ENCODE measurements around the gene SYTL4.
"Not testable (repeated sequence)": the region's sequence is repeated elsewhere in the genome, so short reads cannot be mapped to it uniquely, and the experiment has no call there.

The SYTL4 gene

GRCh38 chrX:100731441-100732281 lies at the start of gene SYTL4:
Gene SYTL4, minus strand, starts transcription at chrX:100732121. Its CDS starts 30,084 bp downstream, at chrX:100702037.
- peak within 1 kb of the TSS; percentile 59 for H3K4me3 ChIP-seq (replicated peaks; ENCODE audit: low read depth, low read length)
- TF ChIP-seq CTCF (IDR thresholded peaks at IDR 0.05; ENCODE audit: low read depth, low read length, missing control alignments): no peak
- DNase-seq (ENCODE audit: extremely low read depth, low read depth): no peak

- DNase-seq (ENCODE audit: extremely low read depth, low read depth); H3K4me3 ChIP-seq (replicated peaks; ENCODE audit: low read depth, low read length): not testable (repeated sequence)
Measured at GRCh38 chrX:100769439-100769838, 37.5 kb upstream of the SYTL4 start.

- DNase-seq (ENCODE audit: extremely low read depth, low read depth): peak; percentile 29
- TF ChIP-seq CTCF (IDR thresholded peaks at IDR 0.05; ENCODE audit: low read depth, low read length, missing control alignments): peak; percentile 96
Measured at GRCh38 chrX:100768679-100769338, 36.9 kb upstream of the SYTL4 start.

GRCh38 chrX:100750883-100751282 lies 19.0 kb upstream of the SYTL4 start:
- DNase-seq (ENCODE audit: extremely low read depth, low read depth): no peak

More at GRCh38 chrX:100768679-100769338, 36.9 kb upstream of the SYTL4 start:
- no peak overlapping the region for H3K4me3 ChIP-seq (replicated peaks; ENCODE audit: low read depth, low read length)

GRCh38 chrX:100748108-100748507 lies 16.2 kb upstream of the SYTL4 start:
- no peak for DNase-seq (ENCODE audit: extremely low read depth, low read depth)
- TF ChIP-seq CTCF (IDR thresholded peaks at IDR 0.05; ENCODE audit: low read depth, low read length, missing control alignments): no peak

More at GRCh38 chrX:100750883-100751282, 19.0 kb upstream of the SYTL4 start:
- no peak for TF ChIP-seq CTCF (IDR thresholded peaks at IDR 0.05; ENCODE audit: low read depth, low read length, missing control alignments)
- no peak overlapping the region for H3K4me3 ChIP-seq (replicated peaks; ENCODE audit: low read depth, low read length)

GRCh38 chrX:100747703-100748102 lies 15.8 kb upstream of the SYTL4 start:
- no peak for DNase-seq (ENCODE audit: extremely low read depth, low read depth)
- no peak overlapping the region for H3K4me3 ChIP-seq (replicated peaks; ENCODE audit: low read depth, low read length)
- TF ChIP-seq CTCF (IDR thresholded peaks at IDR 0.05; ENCODE audit: low read depth, low read length, missing control alignments): no peak

More at GRCh38 chrX:100748108-100748507, 16.2 kb upstream of the SYTL4 start:
- no peak overlapping the region for H3K4me3 ChIP-seq (replicated peaks; ENCODE audit: low read depth, low read length)

- H3K4me3 ChIP-seq (replicated peaks; ENCODE audit: low read depth, low read length): no peak overlapping the region
- no peak for DNase-seq (ENCODE audit: extremely low read depth, low read depth)
- TF ChIP-seq CTCF (IDR thresholded peaks at IDR 0.05; ENCODE audit: low read depth, low read length, missing control alignments): no peak
Measured at GRCh38 chrX:100747090-100747489, 15.2 kb upstream of the SYTL4 start.
